Panc1 (cell line): Measurements from ENCODE around the gene PIK3AP1.

Experiments used
- POLR2AphosphoS5 ChIP-seq: IDR thresholded peaks from 2 replicates; pipeline ENCODE4 v1.6.1; 2012; ENCODE audit warnings: mild to moderate bottlenecking, low read depth, low read length, moderate library complexity
- TCF7L2 ChIP-seq: IDR thresholded peaks from 2 replicates; pipeline ENCODE4 v1.6.1; 2011; ENCODE audit warnings: mild to moderate bottlenecking, low read depth, low read length, inconsistent platforms
- TF ChIP-seq, protein P1 (sequence below): fragments of 450-650 bp; IDR thresholded peaks from 2 replicates; pipeline ENCODE4 v1.5.1; 2017; ENCODE audit warnings: mild to moderate bottlenecking
- TF ChIP-seq, protein P2 (sequence below), 2 experiments: IDR thresholded peaks; 2 replicates each; pipeline ENCODE4 v1.6.1; 2011 to 2012; ENCODE audit warnings: low read depth in 2 of 2, control low read depth in 1 of 2, low read length in 1 of 2, mild to moderate bottlenecking in 1 of 2, moderate library complexity in 1 of 2; ENCODE audit not compliant: insufficient read depth in 1 of 2

DNA sequence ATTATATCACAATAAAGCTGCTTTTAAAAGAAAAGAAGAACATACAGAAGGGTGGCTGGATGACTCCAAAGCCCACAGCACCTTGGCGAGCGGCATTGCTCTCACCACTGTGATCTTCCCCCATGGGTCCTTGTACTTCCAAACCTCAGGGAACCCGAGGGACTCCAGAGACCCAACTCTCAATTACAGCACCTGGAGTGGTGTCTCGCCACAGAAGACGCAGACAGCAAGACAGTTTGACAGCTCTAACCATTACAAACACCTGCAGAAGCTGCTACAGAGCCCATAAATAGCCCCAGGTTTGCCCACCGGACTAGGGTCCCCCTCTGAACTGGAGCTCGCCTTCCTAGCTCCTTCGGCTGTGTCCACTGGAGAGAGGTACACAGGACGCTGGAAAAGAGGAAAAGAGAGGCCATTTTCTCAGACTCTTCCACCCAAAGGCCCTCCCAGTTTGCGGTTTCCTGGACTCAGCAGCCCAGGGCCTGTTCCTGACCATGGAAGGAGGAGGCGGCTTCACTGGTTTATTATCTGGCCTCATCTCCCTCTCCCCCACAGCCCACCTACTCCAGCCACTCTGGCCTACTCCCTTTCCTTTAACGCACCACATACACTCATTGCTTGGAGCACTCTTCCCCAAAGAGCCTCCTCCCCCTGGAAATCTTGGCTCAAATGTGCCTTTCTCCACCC is 1.9 kb downstream of the PIK3AP1 start:
- TF ChIP-seq, protein P1, sequence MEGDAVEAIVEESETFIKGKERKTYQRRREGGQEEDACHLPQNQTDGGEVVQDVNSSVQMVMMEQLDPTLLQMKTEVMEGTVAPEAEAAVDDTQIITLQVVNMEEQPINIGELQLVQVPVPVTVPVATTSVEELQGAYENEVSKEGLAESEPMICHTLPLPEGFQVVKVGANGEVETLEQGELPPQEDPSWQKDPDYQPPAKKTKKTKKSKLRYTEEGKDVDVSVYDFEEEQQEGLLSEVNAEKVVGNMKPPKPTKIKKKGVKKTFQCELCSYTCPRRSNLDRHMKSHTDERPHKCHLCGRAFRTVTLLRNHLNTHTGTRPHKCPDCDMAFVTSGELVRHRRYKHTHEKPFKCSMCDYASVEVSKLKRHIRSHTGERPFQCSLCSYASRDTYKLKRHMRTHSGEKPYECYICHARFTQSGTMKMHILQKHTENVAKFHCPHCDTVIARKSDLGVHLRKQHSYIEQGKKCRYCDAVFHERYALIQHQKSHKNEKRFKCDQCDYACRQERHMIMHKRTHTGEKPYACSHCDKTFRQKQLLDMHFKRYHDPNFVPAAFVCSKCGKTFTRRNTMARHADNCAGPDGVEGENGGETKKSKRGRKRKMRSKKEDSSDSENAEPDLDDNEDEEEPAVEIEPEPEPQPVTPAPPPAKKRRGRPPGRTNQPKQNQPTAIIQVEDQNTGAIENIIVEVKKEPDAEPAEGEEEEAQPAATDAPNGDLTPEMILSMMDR: no peak
- TF ChIP-seq POLR2AphosphoS5 (no peak), TCF7L2 (no peak)
- TF ChIP-seq, protein P2, sequence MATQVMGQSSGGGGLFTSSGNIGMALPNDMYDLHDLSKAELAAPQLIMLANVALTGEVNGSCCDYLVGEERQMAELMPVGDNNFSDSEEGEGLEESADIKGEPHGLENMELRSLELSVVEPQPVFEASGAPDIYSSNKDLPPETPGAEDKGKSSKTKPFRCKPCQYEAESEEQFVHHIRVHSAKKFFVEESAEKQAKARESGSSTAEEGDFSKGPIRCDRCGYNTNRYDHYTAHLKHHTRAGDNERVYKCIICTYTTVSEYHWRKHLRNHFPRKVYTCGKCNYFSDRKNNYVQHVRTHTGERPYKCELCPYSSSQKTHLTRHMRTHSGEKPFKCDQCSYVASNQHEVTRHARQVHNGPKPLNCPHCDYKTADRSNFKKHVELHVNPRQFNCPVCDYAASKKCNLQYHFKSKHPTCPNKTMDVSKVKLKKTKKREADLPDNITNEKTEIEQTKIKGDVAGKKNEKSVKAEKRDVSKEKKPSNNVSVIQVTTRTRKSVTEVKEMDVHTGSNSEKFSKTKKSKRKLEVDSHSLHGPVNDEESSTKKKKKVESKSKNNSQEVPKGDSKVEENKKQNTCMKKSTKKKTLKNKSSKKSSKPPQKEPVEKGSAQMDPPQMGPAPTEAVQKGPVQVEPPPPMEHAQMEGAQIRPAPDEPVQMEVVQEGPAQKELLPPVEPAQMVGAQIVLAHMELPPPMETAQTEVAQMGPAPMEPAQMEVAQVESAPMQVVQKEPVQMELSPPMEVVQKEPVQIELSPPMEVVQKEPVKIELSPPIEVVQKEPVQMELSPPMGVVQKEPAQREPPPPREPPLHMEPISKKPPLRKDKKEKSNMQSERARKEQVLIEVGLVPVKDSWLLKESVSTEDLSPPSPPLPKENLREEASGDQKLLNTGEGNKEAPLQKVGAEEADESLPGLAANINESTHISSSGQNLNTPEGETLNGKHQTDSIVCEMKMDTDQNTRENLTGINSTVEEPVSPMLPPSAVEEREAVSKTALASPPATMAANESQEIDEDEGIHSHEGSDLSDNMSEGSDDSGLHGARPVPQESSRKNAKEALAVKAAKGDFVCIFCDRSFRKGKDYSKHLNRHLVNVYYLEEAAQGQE (IDR thresholded peaks at IDR 0.05; ENCODE audit: insufficient read depth in 1 of 2, low read depth in 2 of 2, low read length in 1 of 2): no peak
